ENCODE data around the gene C11orf86.
"Not testable (repeated sequence)": the region's sequence is repeated elsewhere in the genome, so short reads cannot be mapped to it uniquely, and the experiment has no call there.

The C11orf86 gene

GRCh38 chr11:66992041-66992440, 16.9 kb downstream of the C11orf86 start:
- no peak for DNase-seq

DNA sequence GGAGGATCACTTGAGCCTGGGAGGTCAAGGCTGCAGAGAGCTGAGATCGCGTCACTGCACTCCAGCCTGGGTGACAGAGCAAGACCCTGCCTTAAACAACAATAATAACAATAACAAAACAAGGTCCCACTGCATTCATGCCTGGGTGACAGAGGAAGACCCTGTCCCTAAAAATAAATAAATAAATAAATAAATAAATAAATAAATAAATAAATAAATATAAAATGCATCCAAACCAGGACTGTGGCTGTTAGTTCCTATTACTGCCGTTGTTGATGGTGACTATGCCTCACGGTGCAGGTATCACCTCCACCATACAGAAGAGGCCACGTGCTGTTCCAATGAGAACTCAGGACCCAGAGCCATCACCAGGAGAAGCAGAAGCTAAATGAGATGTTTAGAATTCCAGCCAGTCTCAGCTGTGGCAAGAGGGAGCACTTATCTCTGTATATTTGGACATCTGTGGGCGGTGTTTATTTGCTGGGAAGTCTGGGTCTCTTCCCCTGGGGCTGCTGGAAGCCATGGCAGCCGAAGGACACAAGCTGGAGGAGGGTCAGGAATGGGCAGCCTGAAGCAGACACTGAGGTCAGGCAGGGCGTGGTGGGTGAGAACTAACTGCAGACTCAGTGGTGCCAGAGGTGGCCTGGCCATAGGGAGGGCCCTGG, 21.6 kb downstream of the C11orf86 start:
- DNase-seq, result no peak

DNA sequence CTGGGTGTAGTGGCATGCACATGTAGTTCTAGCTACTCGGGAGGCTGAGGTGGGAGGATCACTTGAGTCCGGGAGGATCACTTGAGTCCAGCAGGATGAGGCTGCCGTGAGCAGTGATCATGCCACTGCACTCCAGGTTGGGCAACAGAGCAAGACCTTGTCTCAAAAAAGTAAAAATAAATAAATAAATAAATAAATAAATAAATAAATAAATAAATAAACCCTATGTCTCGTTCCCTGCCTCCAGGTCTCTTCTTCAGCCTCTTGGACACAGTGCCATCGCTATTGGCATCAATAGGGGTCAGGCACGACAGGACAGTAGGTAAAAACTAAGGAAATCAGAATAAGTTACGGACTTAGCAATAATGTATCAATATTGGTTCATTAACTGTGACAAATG, 24.5 kb downstream of the C11orf86 start:
- DNase-seq, result no peak

GRCh38 chr11:67001332-67001731, 26.2 kb downstream of the C11orf86 start:
- no peak for DNase-seq

DNA sequence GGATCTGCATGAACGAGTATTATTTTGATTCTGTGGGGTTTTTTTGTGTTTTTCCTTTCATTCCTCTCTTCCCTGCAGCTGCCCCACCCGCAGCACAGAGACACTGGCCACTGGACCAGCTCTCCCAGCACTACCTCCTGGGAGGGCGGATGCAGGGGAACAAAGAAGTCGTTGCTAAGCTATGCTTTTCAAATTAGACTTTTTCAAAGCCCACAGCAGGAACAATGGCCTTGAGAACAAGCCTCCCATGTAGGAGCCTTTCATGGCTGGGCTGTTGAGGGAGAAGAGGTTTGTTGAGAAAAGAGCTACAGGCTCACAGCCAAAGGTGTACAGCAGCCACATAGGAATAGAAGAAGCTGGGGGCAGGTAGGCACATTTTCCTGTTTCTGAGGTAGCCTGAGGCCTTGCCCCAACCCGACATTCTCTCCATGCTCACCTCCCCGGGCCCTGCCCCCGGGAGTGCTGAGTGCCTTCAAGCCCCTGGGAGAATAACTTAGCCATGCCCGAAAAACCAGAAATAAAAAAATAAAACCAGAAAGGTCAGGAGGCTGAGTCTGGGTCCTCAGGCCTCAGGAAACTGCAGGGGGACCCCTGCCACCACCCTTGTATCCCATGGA, 27.3 kb downstream of the C11orf86 start:
- DNase-seq, result no peak

DNA sequence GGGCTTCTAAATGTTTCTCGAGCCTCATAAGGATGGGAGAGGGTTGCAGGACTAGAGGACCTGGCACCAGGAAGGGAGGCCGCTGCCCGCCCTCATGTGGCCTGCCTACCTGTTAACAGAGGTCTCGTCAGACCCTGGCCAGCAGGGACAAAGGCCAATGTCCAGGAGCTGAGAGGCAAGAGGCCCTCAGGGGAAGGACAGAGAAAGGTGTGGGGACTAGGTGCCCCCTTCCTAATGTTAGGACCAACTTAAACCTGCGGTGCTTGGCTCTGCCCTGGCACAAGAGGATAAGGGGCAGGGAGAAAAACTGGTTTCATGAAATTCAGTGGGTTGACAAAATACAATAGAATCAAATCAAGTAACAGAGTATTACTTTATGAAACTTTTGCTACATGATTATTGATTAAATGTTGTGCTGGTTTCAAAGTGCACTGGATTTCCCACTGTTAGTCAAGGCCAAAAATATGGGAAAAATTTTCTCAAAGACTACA, 27.9 kb downstream of the C11orf86 start:
- DNase-seq, result no peak

- DNase-seq, result not testable (repeated sequence)
These were observed 30.1 kb downstream of the C11orf86 start for GRCh38 chr11:67005200-67005599.

- DNase-seq, result peak; percentile 59
These were observed 31.2 kb downstream of the C11orf86 start for GRCh38 chr11:67006029-67006884.

DNA sequence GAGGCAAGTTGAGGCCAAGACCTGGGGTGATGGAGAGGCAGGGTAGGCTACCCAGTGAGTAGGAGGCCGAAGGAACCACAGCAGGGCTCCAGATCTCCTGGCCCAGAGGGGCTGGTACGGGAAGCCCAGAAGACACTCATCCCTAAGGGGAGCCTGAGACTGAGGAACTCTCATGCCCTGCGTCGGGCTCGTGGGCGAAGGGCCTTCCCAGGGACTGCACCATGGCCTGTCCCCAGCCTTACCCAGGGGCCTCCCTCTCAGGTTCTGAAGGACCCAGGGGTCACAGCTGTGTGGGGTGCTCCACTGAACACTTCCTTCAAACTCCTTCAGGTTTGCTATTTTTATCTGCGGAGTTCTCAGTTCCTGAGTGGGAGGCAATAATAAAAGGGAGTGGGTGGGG, 32.0 kb downstream of the C11orf86 start:
- DNase-seq, result no peak

GRCh38 chr11:67010296-67010905, 35.3 kb downstream of the C11orf86 start:
- DNase-seq, result no peak

DNA sequence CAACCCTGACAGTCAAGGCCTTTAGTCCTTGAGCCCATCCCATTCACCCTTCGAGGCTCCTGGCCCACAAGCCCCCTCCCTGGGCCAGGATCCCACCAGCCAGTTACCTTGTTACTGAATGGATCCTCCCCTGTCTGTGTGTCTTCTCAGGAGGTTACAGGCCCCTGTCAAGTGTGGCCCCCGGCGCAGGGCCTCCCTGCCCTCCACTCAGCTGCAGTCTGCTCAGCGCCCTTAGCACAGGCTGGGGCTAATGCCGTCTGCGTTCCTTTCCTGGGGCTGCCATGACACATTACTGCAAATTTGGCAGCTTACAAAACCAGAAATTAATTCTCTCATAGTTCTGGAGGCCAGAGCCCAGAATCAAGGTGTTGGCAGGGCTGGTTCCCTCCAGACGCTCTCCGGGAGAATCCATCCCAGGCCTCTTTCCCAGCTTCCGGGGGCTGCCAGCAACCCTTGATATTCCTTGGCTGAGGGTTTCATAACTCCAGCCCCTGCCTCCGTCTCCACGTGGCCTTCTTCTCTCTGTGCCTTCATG, 38.5 kb downstream of the C11orf86 start:
- DNase-seq, result no peak

GRCh38 chr11:67014343-67014742, 39.2 kb downstream of the C11orf86 start:
- no peak for DNase-seq

DNA sequence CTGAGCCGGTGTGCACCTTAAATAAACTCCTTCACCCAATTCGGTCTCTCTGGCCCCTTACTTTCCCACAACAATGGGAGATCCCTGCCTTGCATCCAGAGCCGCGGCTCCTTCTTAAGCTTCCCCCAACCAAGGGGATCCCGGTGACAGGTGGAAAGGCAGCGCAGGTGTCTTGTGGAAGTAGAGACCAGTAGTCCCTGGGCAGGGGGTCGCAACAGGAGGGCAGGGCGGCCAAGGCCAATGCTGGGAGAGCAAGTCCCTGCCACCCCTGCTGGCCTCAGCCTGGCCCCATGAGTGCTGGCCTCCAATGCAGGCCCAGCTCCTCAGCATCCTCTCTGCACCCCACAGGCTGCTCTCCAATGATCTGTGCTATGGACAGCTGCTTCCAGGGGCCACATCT, 39.9 kb downstream of the C11orf86 start:
- no peak for DNase-seq

DNA sequence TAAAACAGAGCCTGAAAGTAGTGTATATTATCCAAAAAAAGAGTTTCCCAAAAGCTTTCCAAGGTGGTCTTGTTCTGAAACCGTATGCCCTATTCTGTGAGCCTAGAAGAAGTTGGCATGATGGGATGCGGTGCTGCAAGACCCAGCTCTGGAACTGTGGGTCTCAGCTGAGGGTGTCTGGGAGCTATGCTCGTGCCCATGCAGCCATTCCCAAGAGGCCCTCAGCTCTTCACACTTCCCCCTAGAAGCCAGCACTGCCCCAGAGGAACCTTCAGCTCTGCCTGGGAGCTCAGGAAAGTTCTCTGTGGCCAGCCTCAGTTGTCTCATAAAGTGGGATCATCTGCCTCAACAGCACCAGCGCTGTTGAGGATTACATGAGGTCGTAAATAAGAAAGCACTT, 41.4 kb downstream of the C11orf86 start:
- no peak for DNase-seq

GRCh38 chr11:67020949-67021348, 45.8 kb downstream of the C11orf86 start:
- no peak for DNase-seq

DNA sequence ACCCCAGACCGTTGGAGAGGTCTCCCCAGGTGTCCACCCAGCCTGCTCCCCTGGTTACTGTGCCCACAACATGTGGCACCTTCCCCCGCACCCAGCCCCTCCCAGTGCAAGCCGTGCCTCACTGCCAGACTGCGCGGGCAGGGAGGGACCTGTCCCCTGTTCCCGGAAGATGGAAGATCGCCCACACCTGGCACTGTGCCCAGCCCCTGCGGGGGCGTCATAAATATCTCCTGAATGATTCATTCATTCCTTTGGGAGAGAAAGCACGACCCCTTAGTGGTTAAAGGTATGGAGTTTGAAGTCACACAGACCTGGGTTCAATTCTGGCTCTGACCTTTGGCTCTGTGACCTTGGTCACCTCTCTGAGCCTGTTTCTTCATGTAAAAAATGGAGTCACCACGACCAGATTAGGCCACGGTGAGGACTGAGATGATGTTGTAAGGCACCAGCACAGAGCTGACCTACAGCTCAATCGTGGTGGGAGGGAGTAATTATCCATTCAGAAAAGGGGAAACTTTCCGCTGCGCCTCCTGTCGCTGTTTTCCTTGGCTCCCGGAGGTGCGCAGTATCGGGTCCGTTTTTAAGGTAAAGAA, 47.3 kb downstream of the C11orf86 start:
- no peak for DNase-seq

- no peak for DNase-seq
These were observed 48.2 kb downstream of the C11orf86 start, which contains the start of gene SYT12 for GRCh38 chr11:67022961-67023956. SYT12 (plus strand) TSS chr11:67023134; CDS start chr11:67030145, 7,011 bp downstream.

GRCh38 chr11:67023957-67024353, 48.9 kb downstream of the C11orf86 start:
- no peak for DNase-seq

- DNase-seq, result peak; percentile 41
These were observed 49.3 kb downstream of the C11orf86 start for GRCh38 chr11:67024410-67024809.

GRCh38 chr11:67024966-67025365, 49.9 kb downstream of the C11orf86 start:
- no peak for DNase-seq

DNA sequence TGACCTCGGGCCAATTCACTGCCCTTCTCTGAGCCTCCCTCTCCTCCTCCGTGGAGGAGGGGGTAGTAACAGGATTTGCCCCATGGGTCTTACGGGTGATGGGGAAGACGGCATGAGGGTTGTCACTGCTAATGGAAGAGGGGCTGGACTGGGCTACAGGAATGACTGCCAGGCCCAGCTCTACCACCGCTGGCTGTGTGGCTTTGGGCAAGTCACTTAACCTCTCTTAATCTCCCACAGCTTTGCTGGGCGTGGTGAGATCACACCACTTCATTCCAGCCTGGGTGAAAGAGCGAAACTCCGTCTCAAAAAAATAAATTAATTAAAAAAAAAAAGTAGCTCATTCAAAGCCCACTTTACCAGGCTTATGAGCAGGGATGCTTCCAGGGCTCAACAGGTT, 50.6 kb downstream of the C11orf86 start:
- no peak for DNase-seq
